SIG-M5 treated with dmso at 0.1 percent for 504 hours (cell line): ENCODE results near the gene GRM4.
A peak's percentile ranks its signal among the peaks of the same experiment; 100 is the strongest.
"Not testable (repeated sequence)": the region's sequence is repeated elsewhere in the genome, so short reads cannot be mapped to it uniquely, and the experiment has no call there.

Experiments used
- DNase-seq: peaks from one replicate; lab custom pipeline; 2025; ENCODE audit not compliant: unreplicated experiment; lab: John Stamatoyannopoulos, UW

Gene GRM4

DNA sequence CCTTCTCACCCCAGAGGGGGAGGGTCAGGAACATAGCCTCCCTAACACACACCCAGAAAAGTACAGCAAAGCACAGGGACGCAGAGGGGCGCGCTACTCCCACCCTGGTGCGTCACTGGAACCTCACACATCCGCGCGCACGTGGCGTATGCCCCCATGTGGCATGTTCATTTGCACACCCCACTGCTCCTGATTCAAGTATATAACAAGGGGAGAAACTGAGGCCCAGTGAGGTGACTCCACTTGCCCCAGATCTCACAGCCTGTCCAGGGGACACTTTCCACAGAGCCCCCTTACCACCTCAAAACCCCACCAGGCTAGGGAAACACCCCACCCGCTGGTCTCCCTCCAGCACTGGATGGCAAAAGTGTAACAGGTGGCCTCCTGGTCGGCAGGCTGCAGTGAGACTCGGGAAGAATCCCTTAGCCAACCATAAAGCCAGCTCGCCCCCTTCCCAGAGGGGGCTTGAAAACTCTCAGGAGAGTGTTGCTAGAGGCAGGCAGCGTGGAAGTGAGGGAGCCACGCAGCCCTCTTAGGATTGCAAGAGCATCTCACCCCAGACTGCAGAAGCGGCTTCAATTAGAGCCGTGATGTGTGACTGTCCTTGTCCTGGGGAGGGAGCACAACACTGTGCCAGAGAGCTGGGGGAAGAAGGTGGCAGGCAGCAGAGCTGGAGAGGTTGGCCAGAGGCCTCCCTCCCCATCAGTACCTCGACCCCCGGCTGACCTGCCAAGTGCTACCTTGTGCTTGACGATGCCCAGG lies at the start of gene GRM4:
GRM4 (minus strand) TSS at position 67 of the 762 bp plus-strand sequence. CDS start 12,591 bp downstream, outside the sequence.
- no peak for DNase-seq

DNA sequence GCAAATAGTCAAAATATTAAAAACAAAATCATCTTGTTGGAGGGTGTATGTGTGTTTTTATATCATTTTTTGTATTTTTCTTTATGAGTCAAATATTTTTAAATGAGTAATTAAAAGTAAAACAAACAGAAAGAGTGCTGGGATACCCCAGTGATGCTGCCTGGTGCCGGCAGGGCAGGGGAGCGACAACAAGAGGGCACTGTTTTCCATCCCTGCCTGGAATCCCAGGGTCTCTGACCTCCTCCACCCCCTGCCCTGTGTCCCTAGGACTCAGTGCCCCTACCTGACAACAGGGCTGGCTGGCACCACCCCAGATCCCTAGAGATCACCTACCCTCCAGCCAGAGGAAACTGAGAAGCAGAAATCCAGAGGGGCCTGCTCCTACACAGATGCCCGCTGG lies 48.9 kb upstream of the GRM4 start:
- DNase-seq, result no peak

DNA sequence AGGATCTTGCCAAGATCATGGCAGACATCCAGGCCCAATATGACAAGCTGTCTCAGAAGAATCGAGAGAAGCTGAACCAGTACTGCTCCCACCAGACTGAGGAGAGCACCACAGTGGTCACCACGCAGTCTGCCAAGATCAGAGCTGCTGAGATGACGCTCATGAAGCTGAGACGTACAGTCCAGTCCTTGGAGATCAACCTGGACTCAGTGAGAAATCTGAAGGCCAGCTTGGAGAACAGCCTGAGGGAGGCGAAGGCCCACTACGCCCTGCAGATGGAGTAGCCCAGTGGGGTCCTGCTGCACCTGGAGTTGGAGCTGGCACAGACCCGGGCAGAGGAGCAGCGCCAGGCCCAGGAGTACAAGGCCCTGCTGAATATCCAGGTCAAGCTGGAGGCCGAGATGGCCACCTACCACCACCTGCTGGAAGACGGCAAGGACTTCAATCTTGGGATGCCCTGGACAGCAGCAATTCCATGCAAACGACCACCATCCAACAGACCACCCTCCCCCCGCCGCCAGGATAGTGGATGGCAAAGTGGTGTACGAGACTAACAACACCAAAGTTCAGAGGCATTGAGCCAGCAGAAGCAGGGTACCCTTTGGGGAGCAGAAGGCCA lies 44.7 kb upstream of the GRM4 start:
- DNase-seq, result no peak

DNA sequence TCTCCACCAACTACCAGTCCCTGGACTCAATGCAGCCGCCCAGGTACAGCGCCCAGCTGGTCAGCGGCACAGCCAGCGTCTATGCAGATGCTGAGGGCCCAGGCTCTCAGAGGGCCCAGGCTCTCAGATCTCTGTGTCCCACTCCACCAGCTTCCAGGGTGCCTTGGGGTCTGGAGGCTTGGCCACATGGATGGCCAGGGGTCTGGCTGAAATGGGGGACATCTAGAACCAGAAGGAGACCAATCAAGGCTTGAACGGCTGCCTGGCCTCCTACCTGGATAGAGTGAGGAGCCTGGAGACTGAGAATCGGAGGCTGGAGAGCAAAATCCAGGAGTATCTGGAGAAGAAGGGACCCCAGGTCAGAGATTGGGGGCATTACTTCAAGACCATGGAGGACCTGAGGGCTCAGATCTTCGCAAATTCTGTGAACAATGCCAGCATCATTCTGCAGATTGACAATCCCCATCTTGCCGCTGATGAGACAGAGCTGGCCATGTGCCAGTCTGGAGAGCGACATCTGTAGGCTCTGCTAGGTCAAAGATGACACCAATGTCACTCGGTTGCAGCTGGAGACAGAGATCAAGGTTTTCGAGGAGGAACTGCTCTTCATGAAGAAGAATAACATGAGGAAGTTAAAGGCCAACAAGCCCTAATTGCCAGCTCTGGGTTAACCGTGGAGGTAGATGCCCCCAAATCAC lies 44.1 kb upstream of the GRM4 start:
- DNase-seq, result peak; percentile 60

DNA sequence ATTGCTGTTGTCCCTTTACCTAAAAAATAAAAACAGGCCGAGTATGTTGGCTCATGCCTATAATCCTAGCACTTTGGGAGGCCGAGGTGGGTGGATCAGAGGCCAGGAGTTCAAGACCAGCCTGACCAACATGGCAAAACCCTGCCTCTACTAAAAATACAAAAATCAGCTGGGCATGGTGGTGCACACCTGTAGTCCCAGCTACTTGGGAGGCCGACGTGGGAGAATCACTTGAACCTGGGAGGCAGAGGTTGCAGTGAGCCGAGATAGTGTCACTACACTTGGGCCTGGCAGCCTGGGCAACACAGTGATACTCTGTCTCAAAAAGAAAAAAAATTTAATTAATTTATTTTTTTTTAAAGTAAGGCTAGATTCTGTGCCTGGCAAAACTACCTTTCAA lies 38.8 kb upstream of the GRM4 start:
- not testable (repeated sequence) for DNase-seq

DNA sequence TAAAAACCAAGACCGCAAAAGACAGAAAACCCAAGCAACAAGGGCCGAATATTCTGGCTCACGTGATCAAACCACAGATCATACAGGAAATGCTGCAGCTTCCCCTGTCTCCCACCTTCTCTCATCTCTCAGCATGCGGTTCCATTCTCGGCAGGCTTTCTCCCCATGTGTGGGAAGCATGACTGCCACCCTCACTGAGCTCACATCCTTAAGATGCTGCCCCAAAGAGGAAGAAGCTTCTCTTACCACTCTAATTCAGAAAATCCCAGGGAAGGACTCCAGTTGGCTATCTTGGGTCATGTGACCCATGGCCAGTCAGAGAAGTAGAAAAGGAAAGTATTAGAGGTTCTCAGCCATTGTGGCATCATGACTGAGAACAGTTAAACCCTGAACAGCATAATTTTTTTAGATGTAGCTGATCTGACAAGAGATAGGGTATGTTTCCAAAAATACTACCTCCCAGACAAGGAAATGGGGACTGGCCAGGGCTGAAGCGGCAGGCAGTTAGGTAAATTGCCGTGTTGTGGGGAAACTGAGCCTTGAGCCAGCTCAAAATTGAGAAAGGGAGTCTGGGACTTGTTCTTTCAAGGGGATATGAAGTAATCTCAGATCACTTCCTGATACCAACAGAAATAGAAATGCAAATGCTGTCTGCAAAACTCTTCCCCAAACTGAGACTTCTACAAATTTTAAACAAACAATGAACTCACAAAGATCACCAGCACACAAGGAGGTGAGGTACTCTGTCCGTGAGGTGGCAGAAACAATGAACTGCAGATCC lies 37.1 kb upstream of the GRM4 start:
- DNase-seq, result peak; percentile 87

DNA sequence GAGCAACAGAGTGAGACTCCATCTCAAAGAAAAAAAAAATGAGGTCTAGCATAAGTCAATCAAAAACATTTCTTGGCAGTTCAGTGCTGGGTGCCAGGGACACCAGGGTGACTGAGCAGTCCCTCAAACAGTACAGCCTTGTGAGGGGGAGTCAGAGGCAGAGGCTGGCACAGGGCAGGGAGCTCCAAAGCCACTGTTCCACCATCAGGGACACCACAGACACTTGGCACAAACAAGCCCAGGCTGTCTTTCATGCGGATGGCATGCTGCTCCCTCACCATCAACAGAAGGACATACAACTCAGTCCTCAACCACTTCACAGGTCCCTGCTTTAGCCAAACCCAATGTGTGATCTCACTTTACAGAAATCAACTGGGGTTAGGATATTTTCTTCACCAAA lies 36.0 kb upstream of the GRM4 start:
- no peak for DNase-seq

DNA sequence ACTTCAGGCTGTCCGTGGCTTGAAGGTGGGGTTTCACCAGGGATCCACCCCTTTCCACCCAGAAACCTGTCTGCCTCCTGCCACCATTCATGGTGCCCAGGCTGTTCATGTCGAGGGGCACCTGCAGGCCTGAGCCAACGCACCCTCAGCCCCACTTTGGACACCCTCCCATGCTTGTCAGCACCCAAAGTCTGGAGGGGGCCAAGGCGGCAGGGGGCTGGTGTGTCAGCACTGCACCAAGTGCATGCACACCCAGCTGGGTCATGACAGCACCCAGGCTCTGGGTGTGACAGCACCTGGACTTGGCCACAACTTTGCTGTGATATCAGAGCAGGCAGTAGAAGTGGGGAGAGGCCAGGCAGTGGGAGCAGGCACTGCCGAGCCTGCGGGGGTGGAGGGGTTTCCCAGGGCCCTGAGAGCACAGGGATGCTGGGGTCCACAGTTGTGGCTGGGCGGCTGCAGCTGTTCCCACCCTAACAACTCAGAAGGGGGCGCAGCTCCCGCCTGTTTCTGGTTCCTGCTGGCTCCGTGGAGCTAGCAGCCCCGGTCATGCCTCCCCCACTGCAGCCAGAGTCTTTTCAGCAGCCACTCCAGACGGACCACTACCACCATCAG lies 33.3 kb upstream of the GRM4 start:
- DNase-seq, result no peak

DNA sequence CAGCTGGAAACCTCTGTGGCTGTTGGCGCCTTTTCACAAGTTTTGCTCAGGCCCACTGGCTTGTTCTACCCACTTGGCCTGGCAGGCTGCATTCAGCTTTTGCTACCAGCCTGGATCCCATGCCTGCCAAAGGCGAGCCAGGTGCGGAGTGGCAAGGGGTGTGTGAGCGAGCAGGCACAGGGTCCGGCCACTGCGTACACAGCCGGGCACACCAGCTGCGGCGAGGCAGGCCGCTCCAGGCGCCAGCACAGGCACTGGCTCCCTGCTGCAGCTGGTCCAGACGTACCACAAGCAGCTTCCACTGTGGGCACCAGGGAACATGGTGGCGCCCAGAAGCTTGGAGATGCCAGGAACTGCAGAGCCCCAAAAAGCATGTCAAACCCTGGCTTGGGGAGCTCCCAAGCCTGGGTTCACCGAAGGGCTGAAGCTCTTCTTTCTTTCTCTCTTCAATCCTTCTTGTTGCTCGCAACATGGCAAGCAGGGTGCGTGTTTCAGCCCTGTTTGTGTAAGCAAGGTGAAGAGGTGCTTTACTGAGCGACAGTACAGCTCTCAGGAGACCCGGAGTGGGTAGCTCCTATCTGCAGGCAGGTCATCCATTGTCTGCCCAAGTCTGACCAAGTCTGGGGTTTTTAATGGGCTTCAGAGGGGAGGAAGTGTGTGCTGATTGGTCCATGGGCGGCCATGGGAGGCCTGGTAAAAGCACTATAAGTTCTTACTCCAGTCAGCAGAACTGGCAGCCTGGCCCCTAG lies 32.6 kb upstream of the GRM4 start:
- no peak for DNase-seq

DNA sequence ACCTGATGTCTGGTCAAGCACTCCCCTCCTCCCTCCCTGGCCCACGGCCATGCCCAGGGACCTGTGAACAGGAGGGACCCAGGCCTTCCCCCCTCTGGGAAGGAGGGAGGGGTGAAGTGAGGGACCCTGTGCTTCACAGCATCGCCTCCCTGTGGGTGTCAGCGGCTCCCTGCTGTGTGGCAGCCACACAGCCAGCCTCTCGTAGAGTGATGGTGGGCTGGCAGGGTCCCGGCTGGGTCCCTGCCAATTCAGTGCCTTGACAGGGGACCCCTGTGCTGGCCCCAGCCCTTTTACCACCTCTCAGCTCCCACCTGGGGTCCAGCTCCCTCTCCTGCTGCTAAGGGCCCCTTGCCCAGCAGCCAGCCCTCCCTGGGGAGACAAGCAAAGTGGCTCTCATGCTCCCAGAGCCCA lies 31.3 kb upstream of the GRM4 start:
- DNase-seq, result no peak

DNA sequence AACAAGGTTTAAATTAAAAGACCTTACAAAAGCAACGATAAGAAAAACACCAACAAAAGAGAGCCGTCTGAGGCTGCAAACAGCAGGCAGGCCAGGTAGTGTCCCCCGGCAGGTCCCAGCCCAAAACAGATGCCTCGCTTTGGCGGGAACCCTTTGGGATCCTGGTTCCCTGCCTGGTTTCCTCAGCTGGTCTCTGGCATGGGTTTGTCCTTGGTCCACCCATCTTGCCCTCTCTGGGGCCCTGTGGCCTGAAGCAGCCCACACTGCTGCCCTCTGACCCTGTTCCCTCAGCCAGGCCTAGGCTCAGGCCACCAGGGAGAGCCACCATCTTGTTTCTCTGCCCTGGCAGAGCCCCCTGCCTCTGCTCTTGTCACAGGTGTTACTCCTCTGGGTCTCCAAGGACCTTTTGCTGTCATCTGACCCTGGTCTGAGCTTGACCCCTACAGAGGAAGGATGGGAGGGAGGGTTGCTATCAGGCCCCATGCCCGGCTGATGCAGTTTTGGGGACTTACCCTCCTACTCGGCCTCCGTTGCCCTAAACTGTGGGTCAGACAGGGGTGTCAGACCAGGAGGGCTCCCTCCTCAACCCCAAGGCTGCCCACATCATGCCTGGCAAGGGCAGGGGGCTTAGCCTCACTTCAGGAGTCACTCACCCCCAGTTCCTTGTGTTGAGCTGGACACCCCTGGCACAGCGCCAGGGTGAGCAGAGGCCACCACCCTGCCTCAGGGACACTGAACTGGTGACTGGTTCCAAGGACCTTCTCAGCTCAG lies 30.6 kb upstream of the GRM4 start:
- no peak for DNase-seq

DNA sequence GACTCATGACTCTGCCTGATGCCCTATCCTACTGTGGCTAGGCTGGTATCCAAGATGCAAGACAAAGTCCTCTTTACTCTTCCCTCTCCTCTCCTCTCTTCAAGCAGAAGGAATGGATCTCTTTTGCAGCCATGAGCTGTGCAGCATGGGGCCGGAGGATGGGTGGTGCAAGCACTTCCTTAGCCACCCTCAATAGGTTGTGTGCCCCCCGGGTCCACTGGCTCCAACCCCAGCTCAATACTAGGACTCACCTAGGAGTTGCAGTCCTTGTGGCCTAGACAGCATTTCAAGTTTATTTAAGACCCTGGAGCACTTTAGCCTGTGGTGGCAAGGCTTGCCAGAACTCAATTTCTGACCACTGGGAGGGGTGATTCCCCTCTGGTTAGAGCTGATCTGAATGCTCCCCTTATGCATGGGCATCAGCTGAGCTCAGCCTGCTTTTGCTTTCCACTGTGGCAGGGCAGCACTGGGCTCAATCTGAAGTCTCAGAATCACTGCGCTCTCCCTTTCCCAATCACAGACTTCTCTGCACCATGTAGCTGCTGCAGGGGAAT lies 29.0 kb upstream of the GRM4 start:
- no peak for DNase-seq

DNA sequence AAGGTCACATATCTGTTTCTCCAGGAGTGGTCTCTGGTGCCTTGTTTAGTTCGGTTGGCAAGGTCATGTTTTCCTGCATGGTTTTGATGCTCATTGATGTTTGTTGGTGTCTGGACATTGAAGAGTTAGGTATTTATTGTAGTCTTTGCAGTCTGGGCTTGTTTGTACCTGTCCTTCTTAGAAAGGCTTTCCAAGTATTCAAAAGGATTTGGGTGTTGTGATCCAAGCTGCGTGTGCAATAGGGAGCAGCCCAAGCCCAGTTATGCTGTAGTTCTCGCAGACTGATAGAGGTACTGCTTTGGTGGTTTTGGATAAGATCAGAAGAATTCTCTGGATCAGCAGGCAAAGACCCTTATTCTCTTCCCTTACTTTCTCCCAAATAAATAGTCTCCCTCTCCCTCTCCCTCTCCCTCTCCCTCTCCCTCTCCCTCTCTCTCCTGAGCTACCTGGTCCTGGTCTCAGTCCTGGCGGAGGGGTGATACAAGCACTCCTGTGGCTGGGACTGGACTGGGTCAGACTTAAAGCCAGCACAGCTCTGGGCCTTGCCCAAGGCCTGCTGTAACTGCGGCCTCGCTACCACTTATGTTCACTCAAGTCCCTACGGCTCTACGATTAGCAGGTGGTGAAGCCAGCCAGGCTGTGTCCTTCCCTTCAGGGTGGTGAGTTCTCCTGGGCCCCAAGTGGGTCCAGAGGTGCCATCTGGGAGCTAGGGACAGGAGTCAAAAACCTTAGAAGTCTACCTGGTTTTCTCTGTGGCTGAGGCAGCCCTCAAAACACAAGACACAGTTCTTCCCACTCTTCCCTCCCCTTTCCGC lies 27.3 kb upstream of the GRM4 start:
- DNase-seq, result no peak

DNA sequence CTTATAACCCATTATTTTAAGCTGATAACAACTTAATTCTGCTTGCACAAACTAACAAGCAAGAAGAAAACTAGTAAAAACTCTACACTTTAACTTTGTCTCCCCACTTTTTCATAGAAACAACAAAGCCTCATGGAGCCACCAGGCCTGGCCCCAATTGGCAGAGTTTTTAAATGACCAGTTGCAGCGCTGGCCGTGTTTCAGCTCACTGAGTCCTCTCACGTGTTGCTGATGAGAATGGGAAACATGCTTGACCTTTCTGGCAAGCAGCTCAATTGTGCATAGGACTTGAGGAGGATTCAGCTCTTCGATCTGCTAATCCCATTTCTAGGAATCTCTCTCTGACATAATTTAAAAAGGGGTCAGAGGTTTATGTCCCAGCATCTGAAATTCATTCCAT lies 24.5 kb upstream of the GRM4 start:
- DNase-seq, result no peak

DNA sequence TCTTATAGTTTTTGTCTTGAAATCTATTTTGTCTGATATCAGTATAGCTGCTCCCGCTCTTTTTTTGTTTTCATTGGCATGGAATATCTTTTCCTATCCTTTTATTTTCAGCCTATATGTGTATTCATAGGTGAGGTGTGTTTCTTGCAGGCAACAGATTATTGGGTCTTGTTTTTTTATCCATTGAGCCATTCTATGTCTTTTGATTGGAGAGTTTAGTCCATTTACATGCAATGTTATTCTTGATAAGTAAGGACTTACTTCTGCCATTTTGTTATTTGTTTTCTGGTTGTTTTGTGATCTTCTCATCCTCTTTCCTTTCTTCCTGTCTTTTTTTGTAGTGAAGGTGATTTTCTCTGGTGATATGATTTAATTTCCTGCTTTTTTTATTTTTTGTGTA lies 24.0 kb upstream of the GRM4 start:
- no peak for DNase-seq

DNA sequence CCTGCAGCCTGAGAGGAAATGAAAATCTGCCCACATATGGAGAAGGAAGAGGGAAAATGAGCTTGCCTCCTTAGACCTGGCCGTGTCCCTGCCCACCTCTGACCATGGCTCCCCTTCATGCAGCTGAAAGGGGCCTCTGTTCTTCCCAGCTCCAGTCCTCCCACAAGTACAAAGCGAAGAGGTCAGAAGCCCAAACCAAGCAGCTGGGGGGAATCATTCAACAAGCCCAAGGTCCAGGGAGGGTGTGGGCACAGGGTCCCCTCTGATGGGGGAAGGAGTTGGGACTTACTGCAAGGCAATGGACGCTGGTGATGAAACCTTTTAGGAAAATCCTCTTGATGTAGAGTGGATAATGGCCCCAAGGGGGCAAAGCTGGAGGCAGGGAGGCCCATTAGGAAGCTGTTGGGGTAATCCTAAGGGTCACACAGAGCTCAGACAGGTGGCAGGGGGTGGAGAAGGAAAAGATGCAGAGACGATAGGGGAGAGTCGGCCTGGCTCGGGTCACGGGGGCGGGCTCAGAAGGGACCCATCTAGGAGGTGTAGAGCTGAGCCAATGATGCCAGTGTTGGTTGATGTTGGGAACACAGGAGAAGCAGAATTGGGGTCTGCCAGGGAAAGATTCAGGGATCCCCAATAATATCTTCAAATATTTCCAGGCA lies 16.1 kb upstream of the GRM4 start:
- no peak for DNase-seq

DNA sequence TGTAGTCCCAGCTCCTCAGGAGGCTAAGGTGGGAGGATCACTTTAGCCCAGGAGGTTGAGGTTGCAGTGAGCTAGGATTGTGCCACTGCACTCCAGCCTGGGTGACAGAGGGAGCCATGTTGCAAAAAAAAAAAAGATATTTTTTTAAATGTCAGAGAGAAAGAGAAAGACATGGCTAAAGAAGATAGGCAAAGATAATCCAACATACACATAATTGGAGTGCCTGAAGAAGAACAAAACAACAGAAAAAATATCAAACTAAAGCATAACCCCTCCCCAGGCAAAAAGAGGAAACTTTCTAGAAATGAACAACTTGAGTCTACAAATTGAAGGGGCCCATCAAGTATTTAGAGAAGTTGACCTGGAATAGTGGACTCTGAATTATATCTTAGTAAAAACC lies 14.0 kb upstream of the GRM4 start:
- no peak for DNase-seq

DNA sequence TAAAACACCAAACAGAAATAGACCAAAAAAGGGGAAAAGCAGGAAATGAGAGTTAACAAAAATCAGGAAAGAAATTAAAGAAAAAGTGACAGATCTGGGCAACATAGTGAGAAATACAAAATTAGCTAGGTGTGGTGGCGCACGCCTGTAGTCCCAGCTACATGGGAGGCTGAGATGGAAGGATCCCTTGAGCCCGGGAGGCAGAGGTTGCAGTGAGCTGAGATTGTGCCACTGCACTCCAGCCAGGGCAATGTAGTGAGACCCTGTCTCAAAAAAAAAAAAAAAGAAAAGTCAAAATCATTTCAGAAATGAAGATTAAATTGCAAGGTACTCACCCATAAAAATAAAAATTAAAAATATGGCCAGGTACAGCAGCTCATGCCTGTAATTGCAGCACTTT lies 13.0 kb upstream of the GRM4 start:
- no peak for DNase-seq
